ENCODE data around the gene MAPK14. TPM values are rescaled to one million over a fixed set of nuclear protein-coding genes. Genes with fewer than 3 reads are reported as not detected.

The MAPK14 gene
- total and polyA plus RNA-seq, 2 donors from 2014 or later: 19.9 to 56.6 TPM

- H3K4me3 ChIP-seq (ENCODE audit: low read length in 3 of 3): no peak overlapping the region
- H3K9ac ChIP-seq (ENCODE audit: low read length in 3 of 3): no peak overlapping the region
- no peaks in the 10 kb centered on the region for H3K27me3 ChIP-seq (ENCODE audit: control insufficient read depth, insufficient read depth, low read length)
- no peak overlapping the region for H3K27ac ChIP-seq (ENCODE audit: low read depth in 2 of 2, low read length in 2 of 2)
- intact Hi-C loops (cut with DNase I): no loop called here
- no peaks in the 10 kb centered on the region for H3K36me3 ChIP-seq (ENCODE audit: control insufficient read depth in 2 of 3, insufficient read depth in 3 of 3, low read length in 3 of 3)
- no peak for TF ChIP-seq CTCF (IDR thresholded peaks at IDR 0.05; ENCODE audit: borderline replicate concordance, extremely low read depth, insufficient read depth)
- FAIRE-seq (no peak), DNase-seq (no peak)
- H3K9me3 ChIP-seq (ENCODE audit: control insufficient read depth in 2 of 3, insufficient read depth in 1 of 3, low read length in 3 of 3): no peaks in the 10 kb centered on the region
- peaks cover 0 to 2% (median 0%) of the 10 kb centered on the region in 3 donors for H3K4me1 ChIP-seq (ENCODE audit: control insufficient read depth in 2 of 3, insufficient read depth in 2 of 3, low read depth in 1 of 3, low read length in 3 of 3)
Measured at GRCh38 chr6:36052097-36052496, 24.5 kb downstream of the MAPK14 start.

DNA sequence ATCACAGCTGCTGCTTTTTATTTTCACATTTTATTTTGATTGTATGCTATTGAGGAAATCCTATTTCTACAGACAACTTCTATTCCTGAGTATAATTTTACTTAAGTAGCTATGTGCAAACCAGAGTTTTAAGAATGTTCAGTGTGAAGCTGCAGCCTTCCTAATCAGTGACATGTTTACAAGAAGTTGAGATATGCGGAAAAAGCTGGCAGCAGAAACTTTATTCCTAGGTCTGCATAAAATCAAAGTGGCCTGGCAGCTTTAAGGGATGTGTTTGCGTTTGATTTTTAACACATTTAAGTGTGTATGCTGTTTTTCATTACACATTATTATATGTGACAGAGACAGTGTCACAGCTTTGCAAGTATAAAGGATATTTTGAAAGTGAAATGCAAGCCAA, 26.3 kb downstream of the MAPK14 start:
- Histone ChIP-seq H3K9me3 (ENCODE audit: control insufficient read depth in 2 of 3, insufficient read depth in 1 of 3, low read length in 3 of 3) (no peaks in the 10 kb centered on the region), H3K27ac (ENCODE audit: low read depth in 2 of 2, low read length in 2 of 2) (no peak overlapping the region), H3K9ac (ENCODE audit: low read length in 3 of 3) (no peak overlapping the region), H3K27me3 (ENCODE audit: control insufficient read depth, insufficient read depth, low read length) (no peaks in the 10 kb centered on the region), H3K4me1 (ENCODE audit: control insufficient read depth in 2 of 3, insufficient read depth in 2 of 3, low read depth in 1 of 3, low read length in 3 of 3) (peaks cover 0 to 2% (median 0%) of the 10 kb centered on the region in 3 donors), H3K4me3 (ENCODE audit: low read length in 3 of 3) (no peak overlapping the region), H3K36me3 (ENCODE audit: control insufficient read depth in 2 of 3, insufficient read depth in 3 of 3, low read length in 3 of 3) (no peaks in the 10 kb centered on the region)
- TF ChIP-seq CTCF (IDR thresholded peaks at IDR 0.05; ENCODE audit: borderline replicate concordance, extremely low read depth, insufficient read depth): no peak
- DNase-seq: no peak
- intact Hi-C loops (cut with DNase I): no loop called here
- no peak for FAIRE-seq

GRCh38 chr6:36054415-36054814, 26.8 kb downstream of the MAPK14 start:
- TF ChIP-seq CTCF (IDR thresholded peaks at IDR 0.05; ENCODE audit: borderline replicate concordance, extremely low read depth, insufficient read depth): no peak
- H3K36me3 ChIP-seq (ENCODE audit: control insufficient read depth in 2 of 3, insufficient read depth in 3 of 3, low read length in 3 of 3): peaks cover 0 to 3% (median 0%) of the 10 kb centered on the region in 3 donors
- FAIRE-seq (no peak), DNase-seq (no peak)
- peaks cover 0 to 2% (median 0%) of the 10 kb centered on the region in 3 donors for H3K4me1 ChIP-seq (ENCODE audit: control insufficient read depth in 2 of 3, insufficient read depth in 2 of 3, low read depth in 1 of 3, low read length in 3 of 3)
- H3K9me3 ChIP-seq (ENCODE audit: control insufficient read depth in 2 of 3, insufficient read depth in 1 of 3, low read length in 3 of 3): no peaks in the 10 kb centered on the region
- no peaks in the 10 kb centered on the region for H3K27me3 ChIP-seq (ENCODE audit: control insufficient read depth, insufficient read depth, low read length)
- no peak overlapping the region for H3K4me3 ChIP-seq (ENCODE audit: low read length in 3 of 3)
- H3K9ac ChIP-seq (ENCODE audit: low read length in 3 of 3): no peak overlapping the region
- no peak overlapping the region for H3K27ac ChIP-seq (ENCODE audit: low read depth in 2 of 2, low read length in 2 of 2)
- intact Hi-C loops (cut with DNase I): no loop called here

DNA sequence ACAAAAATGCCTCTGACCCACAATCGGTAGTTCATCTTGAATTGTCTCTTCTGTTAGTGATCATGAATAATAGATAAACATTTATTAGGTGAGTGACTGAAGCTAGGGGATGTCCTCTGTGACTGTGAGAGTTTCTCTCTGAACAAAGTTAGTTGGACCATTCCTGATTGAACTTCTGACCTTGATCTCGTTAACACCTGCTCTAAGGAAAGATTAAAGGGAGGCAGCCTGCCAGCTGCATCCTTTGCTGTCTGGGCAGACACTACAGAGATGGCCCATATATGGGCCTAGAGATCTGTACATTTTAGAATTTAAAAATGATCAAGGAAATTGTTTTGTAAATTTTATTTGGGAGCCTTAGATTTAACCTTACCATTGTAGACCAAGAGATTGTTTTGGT, 27.3 kb downstream of the MAPK14 start:
- Histone ChIP-seq H3K27ac (ENCODE audit: low read depth in 2 of 2, low read length in 2 of 2) (no peak overlapping the region), H3K36me3 (ENCODE audit: control insufficient read depth in 2 of 3, insufficient read depth in 3 of 3, low read length in 3 of 3) (peaks cover 0 to 5% (median 4%) of the 10 kb centered on the region in 3 donors), H3K4me1 (ENCODE audit: control insufficient read depth in 2 of 3, insufficient read depth in 2 of 3, low read depth in 1 of 3, low read length in 3 of 3) (no peaks in the 10 kb centered on the region), H3K4me3 (ENCODE audit: low read length in 3 of 3) (no peak overlapping the region), H3K9me3 (ENCODE audit: control insufficient read depth in 2 of 3, insufficient read depth in 1 of 3, low read length in 3 of 3) (no peaks in the 10 kb centered on the region), H3K27me3 (ENCODE audit: control insufficient read depth, insufficient read depth, low read length) (no peaks in the 10 kb centered on the region), H3K9ac (ENCODE audit: low read length in 3 of 3) (no peak overlapping the region)
- intact Hi-C loops (cut with DNase I): no loop called here
- no peak for DNase-seq
- FAIRE-seq: no peak
- TF ChIP-seq CTCF (IDR thresholded peaks at IDR 0.05; ENCODE audit: borderline replicate concordance, extremely low read depth, insufficient read depth): no peak
